Measurements from ENCODE around the gene TRIP13. TPM values are rescaled to one million over a fixed set of nuclear protein-coding genes. Genes with fewer than 3 reads are reported as not detected.

Gene TRIP13
- total and polyA plus RNA-seq, 2 of the 13 experiments (the other 11 are each of a cell fraction or from before 2014, with no cell fraction given) = 13.5 to 33.0 TPM

DNA sequence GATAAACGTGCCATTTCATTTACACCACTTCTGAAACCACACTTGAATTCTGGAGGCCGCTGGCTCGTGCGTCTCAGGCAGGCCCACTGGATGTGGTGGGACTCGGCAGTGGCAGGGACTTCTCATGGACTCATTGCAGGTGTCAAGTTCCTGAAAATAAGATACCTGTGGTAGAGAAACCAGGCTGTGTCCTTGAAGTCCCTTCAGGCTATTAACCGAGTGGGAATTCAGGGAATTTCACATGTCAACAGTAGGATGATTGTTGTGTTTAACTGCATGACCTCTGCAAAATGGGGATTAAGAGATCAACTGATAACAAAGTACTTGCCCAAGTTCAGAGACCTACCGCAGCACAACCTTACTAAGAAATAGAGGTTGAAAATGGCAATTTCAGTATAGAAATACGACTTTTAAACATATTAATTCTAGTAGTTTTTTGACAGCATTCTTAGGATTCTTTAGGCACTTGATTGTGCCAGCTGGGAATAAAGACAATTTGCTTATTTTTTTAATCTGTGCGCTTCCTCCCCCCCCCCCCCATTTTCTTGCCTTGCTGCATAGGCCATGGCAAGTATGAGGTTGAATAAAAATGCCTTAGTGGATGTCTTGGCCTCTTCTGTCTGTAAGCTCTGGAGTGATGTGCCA lies 26.8 kb downstream of the TRIP13 start (continued):
- TF ChIP-seq ZNF441 (CRISPR knock-in tag; IDR thresholded peaks at IDR 0.05; ENCODE audit: borderline replicate concordance) (no peak), ZNF263 (CRISPR knock-in tag; IDR thresholded peaks at IDR 0.05) (no peak), XRCC5 (optimal IDR thresholded peaks at IDR 0.05; ENCODE audit: low read length) (no peak), NKX3-1 (CRISPR knock-in tag; IDR thresholded peaks at IDR 0.05) (peak; percentile 68; the same call in 1 of the 2 replicates), MTA3 (CRISPR knock-in tag; IDR thresholded peaks at IDR 0.05) (no peak), ZNF33B (CRISPR knock-in tag; IDR thresholded peaks at IDR 0.05) (no peak), ZBTB7A (CRISPR knock-in tag; IDR thresholded peaks at IDR 0.05) (no peak), CC2D1A (CRISPR knock-in tag; IDR thresholded peaks at IDR 0.05) (no peak), ZNF546 (CRISPR knock-in tag; conservative IDR thresholded peaks at IDR 0.05) (no peak), NFIC (IDR thresholded peaks at IDR 0.05; ENCODE audit: low read length) (peak; percentile 51; the same call in 1 of the 2 replicates), ZNF224 (CRISPR knock-in tag; IDR thresholded peaks at IDR 0.05) (no peak), KDM4B (CRISPR knock-in tag; IDR thresholded peaks at IDR 0.05) (peak; percentile 33; the same call in 1 of the 2 replicates), CREM (IDR thresholded peaks at IDR 0.05) (peak; percentile 51), CREM (CRISPR knock-in tag; IDR thresholded peaks at IDR 0.05) (no peak), ZNF3 (CRISPR knock-in tag; IDR thresholded peaks at IDR 0.05) (0 out of 2 replicates have a peak, but pooled peaks have one; percentile 29), ZNF44 (CRISPR knock-in tag; IDR thresholded peaks at IDR 0.05) (no peak), TEAD2 (CRISPR knock-in tag; IDR thresholded peaks at IDR 0.05) (no peak), RBAK (CRISPR knock-in tag; IDR thresholded peaks at IDR 0.05) (no peak), SIN3A (IDR thresholded peaks at IDR 0.05; ENCODE audit: borderline replicate concordance, low read depth, low read length) (no peak)
- TF ChIP-seq, protein P1, sequence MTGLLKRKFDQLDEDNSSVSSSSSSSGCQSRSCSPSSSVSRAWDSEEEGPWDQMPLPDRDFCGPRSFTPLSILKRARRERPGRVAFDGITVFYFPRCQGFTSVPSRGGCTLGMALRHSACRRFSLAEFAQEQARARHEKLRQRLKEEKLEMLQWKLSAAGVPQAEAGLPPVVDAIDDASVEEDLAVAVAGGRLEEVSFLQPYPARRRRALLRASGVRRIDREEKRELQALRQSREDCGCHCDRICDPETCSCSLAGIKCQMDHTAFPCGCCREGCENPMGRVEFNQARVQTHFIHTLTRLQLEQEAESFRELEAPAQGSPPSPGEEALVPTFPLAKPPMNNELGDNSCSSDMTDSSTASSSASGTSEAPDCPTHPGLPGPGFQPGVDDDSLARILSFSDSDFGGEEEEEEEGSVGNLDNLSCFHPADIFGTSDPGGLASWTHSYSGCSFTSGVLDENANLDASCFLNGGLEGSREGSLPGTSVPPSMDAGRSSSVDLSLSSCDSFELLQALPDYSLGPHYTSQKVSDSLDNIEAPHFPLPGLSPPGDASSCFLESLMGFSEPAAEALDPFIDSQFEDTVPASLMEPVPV (CRISPR knock-in tag; IDR thresholded peaks at IDR 0.05) = no peak
- TF ChIP-seq, protein P2, sequence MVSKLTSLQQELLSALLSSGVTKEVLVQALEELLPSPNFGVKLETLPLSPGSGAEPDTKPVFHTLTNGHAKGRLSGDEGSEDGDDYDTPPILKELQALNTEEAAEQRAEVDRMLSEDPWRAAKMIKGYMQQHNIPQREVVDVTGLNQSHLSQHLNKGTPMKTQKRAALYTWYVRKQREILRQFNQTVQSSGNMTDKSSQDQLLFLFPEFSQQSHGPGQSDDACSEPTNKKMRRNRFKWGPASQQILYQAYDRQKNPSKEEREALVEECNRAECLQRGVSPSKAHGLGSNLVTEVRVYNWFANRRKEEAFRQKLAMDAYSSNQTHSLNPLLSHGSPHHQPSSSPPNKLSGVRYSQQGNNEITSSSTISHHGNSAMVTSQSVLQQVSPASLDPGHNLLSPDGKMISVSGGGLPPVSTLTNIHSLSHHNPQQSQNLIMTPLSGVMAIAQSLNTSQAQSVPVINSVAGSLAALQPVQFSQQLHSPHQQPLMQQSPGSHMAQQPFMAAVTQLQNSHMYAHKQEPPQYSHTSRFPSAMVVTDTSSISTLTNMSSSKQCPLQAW (CRISPR knock-in tag; IDR thresholded peaks at IDR 0.05) = no peak
- TF ChIP-seq, protein P3, sequence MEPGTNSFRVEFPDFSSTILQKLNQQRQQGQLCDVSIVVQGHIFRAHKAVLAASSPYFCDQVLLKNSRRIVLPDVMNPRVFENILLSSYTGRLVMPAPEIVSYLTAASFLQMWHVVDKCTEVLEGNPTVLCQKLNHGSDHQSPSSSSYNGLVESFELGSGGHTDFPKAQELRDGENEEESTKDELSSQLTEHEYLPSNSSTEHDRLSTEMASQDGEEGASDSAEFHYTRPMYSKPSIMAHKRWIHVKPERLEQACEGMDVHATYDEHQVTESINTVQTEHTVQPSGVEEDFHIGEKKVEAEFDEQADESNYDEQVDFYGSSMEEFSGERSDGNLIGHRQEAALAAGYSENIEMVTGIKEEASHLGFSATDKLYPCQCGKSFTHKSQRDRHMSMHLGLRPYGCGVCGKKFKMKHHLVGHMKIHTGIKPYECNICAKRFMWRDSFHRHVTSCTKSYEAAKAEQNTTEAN (CRISPR knock-in tag; conservative IDR thresholded peaks at IDR 0.05) = no peak
- TF ChIP-seq, protein P4, sequence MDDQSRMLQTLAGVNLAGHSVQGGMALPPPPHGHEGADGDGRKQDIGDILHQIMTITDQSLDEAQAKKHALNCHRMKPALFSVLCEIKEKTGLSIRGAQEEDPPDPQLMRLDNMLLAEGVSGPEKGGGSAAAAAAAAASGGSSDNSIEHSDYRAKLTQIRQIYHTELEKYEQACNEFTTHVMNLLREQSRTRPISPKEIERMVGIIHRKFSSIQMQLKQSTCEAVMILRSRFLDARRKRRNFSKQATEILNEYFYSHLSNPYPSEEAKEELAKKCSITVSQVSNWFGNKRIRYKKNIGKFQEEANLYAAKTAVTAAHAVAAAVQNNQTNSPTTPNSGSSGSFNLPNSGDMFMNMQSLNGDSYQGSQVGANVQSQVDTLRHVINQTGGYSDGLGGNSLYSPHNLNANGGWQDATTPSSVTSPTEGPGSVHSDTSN (CRISPR knock-in tag; IDR thresholded peaks at IDR 0.05; ENCODE audit: borderline replicate concordance) = no peak
- TF ChIP-seq, protein P5, sequence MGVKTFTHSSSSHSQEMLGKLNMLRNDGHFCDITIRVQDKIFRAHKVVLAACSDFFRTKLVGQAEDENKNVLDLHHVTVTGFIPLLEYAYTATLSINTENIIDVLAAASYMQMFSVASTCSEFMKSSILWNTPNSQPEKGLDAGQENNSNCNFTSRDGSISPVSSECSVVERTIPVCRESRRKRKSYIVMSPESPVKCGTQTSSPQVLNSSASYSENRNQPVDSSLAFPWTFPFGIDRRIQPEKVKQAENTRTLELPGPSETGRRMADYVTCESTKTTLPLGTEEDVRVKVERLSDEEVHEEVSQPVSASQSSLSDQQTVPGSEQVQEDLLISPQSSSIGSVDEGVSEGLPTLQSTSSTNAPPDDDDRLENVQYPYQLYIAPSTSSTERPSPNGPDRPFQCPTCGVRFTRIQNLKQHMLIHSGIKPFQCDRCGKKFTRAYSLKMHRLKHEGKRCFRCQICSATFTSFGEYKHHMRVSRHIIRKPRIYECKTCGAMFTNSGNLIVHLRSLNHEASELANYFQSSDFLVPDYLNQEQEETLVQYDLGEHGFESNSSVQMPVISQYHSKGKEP (CRISPR knock-in tag; IDR thresholded peaks at IDR 0.05) = no peak
- TF ChIP-seq, protein P6, sequence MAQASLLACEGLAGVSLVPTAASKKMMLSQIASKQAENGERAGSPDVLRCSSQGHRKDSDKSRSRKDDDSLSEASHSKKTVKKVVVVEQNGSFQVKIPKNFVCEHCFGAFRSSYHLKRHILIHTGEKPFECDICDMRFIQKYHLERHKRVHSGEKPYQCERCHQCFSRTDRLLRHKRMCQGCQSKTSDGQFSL (CRISPR knock-in tag; IDR thresholded peaks at IDR 0.05) = no peak

All from HepG2 (cell line).